22Rv1 (cell line): ENCODE results near the gene ANP32D.
"Not testable (repeated sequence)": the region's sequence is repeated elsewhere in the genome, so short reads cannot be mapped to it uniquely, and the experiment has no call there.

Source experiments
- ZFX ChIP-seq: fragments of 450-650 bp; IDR thresholded peaks from 2 replicates; pipeline ENCODE4 v1.6.1; 2017; ENCODE audit warnings: antibody characterized with exemption, borderline replicate concordance
- TF ChIP-seq, protein P1 (sequence below): fragments of 450-650 bp; IDR thresholded peaks from 2 replicates; pipeline ENCODE4 v1.5.1; 2017; ENCODE audit warnings: mild to moderate bottlenecking

DNA sequence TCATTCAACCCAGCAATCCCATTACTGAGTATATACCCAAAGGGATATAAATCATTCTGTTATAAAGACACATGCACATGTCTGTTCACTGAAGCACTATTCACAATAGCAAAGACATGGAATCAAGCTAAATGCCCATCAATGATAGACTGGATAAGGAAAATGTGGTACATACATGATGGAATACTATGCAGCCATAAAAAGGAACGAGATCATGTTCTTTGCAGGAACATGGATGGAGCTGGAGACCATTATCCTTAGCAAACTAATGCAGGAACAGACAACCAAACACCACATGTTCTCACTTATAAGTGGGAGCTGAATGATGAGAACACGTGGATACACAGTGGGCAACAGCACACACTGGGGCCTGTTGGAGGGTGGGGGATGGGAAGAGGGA lies 19.4 kb upstream of the ANP32D start:
- TF ChIP-seq, protein P1, sequence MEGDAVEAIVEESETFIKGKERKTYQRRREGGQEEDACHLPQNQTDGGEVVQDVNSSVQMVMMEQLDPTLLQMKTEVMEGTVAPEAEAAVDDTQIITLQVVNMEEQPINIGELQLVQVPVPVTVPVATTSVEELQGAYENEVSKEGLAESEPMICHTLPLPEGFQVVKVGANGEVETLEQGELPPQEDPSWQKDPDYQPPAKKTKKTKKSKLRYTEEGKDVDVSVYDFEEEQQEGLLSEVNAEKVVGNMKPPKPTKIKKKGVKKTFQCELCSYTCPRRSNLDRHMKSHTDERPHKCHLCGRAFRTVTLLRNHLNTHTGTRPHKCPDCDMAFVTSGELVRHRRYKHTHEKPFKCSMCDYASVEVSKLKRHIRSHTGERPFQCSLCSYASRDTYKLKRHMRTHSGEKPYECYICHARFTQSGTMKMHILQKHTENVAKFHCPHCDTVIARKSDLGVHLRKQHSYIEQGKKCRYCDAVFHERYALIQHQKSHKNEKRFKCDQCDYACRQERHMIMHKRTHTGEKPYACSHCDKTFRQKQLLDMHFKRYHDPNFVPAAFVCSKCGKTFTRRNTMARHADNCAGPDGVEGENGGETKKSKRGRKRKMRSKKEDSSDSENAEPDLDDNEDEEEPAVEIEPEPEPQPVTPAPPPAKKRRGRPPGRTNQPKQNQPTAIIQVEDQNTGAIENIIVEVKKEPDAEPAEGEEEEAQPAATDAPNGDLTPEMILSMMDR, result not testable (repeated sequence)
- not testable (repeated sequence) for TF ChIP-seq ZFX
